ENCODE measurements around the gene PRR5.
"Not testable (repeated sequence)": the region's sequence is repeated elsewhere in the genome, so short reads cannot be mapped to it uniquely, and the experiment has no call there.

PRR5 gene

DNA sequence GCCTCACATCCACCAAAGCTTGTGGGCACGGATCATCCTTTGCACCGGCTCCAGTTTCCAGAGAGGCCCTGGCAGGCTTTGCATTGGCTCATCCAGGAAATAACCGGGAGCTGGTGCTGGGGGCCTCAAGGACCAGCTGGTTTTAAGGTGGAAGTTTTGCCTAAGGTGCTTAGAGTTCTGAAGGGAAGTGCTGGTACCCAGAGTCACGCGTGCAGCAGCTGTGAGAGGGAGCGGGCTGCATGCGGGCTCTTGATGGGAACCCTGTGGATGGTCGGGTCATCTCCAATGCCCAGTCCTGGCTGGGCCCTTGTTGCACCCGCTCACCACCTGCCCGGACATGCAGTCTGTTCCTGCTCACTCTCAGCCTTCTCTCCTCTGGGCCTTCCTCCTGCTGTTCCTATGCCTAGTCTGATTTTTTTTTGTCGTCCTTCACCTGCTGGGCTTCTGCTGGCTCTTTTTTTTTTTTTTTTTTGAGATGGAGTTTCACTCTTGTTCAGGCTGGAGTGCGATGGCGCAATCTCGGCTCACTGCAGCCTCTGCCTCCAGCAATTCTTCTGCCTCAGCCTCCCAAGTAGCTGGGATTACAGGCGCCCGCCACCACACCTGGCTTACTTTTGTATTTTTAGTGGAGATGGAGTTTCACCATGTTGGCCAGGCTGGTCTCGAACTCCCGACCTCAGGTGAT is 24.0 kb upstream of the PRR5 start:
- Histone ChIP-seq H3K36me3 (ENCODE audit: low read depth) (no peaks in the 10 kb centered on the region), H3K27me3 (ENCODE audit: insufficient read depth, poor library complexity, severe bottlenecking) (no peaks in the 10 kb centered on the region), H3K4me1 (ENCODE audit: insufficient read depth, poor library complexity, severe bottlenecking) (no peaks in the 10 kb centered on the region), H3K4me3 (ENCODE audit: severe bottlenecking) (no peak overlapping the region), H3K27ac (ENCODE audit: poor library complexity, severe bottlenecking) (no peak overlapping the region), H3K9me3 (ENCODE audit: severe bottlenecking) (no peaks in the 10 kb centered on the region)
- ATAC-seq (ENCODE audit: low read depth): no peak
- no peak for DNase-seq (ENCODE audit: low spot score)
- TF ChIP-seq, protein P1, sequence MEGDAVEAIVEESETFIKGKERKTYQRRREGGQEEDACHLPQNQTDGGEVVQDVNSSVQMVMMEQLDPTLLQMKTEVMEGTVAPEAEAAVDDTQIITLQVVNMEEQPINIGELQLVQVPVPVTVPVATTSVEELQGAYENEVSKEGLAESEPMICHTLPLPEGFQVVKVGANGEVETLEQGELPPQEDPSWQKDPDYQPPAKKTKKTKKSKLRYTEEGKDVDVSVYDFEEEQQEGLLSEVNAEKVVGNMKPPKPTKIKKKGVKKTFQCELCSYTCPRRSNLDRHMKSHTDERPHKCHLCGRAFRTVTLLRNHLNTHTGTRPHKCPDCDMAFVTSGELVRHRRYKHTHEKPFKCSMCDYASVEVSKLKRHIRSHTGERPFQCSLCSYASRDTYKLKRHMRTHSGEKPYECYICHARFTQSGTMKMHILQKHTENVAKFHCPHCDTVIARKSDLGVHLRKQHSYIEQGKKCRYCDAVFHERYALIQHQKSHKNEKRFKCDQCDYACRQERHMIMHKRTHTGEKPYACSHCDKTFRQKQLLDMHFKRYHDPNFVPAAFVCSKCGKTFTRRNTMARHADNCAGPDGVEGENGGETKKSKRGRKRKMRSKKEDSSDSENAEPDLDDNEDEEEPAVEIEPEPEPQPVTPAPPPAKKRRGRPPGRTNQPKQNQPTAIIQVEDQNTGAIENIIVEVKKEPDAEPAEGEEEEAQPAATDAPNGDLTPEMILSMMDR (IDR thresholded peaks at IDR 0.05; ENCODE audit: poor library complexity, severe bottlenecking): no peak

DNA sequence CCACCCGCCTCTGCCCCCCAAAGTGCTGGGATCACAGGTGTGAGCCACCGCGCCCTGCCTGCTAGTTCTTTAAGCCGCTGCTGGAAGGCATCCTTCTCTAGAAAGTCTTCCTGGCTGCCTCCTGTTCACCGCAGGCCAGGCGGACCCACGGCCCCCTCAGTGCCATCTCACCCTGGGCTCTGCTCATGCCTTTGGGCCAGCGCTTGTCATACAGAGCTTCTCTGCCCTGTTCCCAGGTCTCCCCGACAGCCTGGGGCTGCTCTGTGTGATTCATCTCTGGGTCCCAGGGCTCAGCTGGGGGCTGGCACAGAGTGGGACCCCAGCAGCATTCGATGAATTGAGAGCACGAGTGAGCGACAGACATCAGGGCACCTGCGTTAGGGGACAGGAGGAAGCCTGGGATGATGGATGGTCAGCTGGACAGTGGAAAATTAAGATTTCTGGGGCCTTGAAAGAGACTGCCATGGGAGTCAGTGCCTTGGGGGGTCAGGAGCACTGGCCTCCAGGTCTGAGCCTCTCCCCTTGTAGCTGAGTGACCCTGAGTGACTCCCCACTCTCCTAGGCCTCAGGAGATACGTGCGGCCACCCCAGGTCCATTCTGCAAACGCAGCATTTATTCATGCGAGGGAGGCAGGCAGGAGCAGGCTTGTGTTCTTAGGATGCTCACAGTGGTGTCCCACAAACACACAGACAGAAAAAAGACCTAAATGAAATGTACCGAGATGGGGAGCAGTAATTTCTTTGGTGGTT is 23.3 kb upstream of the PRR5 start:
- ATAC-seq (ENCODE audit: low read depth) (no peak), DNase-seq (ENCODE audit: low spot score) (no peak)
- TF ChIP-seq, protein P1 (IDR thresholded peaks at IDR 0.05; ENCODE audit: poor library complexity, severe bottlenecking): no peak
- Histone ChIP-seq H3K4me1 (ENCODE audit: insufficient read depth, poor library complexity, severe bottlenecking) (no peaks in the 10 kb centered on the region), H3K27me3 (ENCODE audit: insufficient read depth, poor library complexity, severe bottlenecking) (no peaks in the 10 kb centered on the region), H3K4me3 (ENCODE audit: severe bottlenecking) (no peak overlapping the region), H3K27ac (ENCODE audit: poor library complexity, severe bottlenecking) (no peak overlapping the region), H3K36me3 (ENCODE audit: low read depth) (no peaks in the 10 kb centered on the region), H3K9me3 (ENCODE audit: severe bottlenecking) (no peaks in the 10 kb centered on the region)

GRCh38 chr22:44679306-44679647 is 22.7 kb upstream of the PRR5 start:
- DNase-seq (ENCODE audit: low spot score); H3K4me3 ChIP-seq (ENCODE audit: severe bottlenecking); H3K36me3 ChIP-seq (ENCODE audit: low read depth); H3K27ac ChIP-seq (ENCODE audit: poor library complexity, severe bottlenecking); H3K27me3 ChIP-seq (ENCODE audit: insufficient read depth, poor library complexity, severe bottlenecking); ATAC-seq (ENCODE audit: low read depth); H3K4me1 ChIP-seq (ENCODE audit: insufficient read depth, poor library complexity, severe bottlenecking); H3K9me3 ChIP-seq (ENCODE audit: severe bottlenecking): not testable (repeated sequence)

- TF ChIP-seq, protein P1 (IDR thresholded peaks at IDR 0.05; ENCODE audit: poor library complexity, severe bottlenecking): no peak
- no peaks in the 10 kb centered on the region for H3K36me3 ChIP-seq (ENCODE audit: low read depth)
- no peak overlapping the region for H3K4me3 ChIP-seq (ENCODE audit: severe bottlenecking)
- no peaks in the 10 kb centered on the region for H3K9me3 ChIP-seq (ENCODE audit: severe bottlenecking)
- ATAC-seq (ENCODE audit: low read depth): no peak
- no peak for DNase-seq (ENCODE audit: low spot score)
- H3K27me3 ChIP-seq (ENCODE audit: insufficient read depth, poor library complexity, severe bottlenecking): no peaks in the 10 kb centered on the region
- no peak overlapping the region for H3K27ac ChIP-seq (ENCODE audit: poor library complexity, severe bottlenecking)
- H3K4me1 ChIP-seq (ENCODE audit: insufficient read depth, poor library complexity, severe bottlenecking): peaks cover 1% of the 10 kb centered on the region
Observed at GRCh38 chr22:44680058-44680457, 21.9 kb upstream of the PRR5 start.

- H3K36me3 ChIP-seq (ENCODE audit: low read depth): no peaks in the 10 kb centered on the region
- DNase-seq (ENCODE audit: low spot score) (no peak), ATAC-seq (ENCODE audit: low read depth) (no peak)
- TF ChIP-seq, protein P1 (IDR thresholded peaks at IDR 0.05; ENCODE audit: poor library complexity, severe bottlenecking): no peak
- H3K4me3 ChIP-seq (ENCODE audit: severe bottlenecking): no peak overlapping the region
- no peaks in the 10 kb centered on the region for H3K27me3 ChIP-seq (ENCODE audit: insufficient read depth, poor library complexity, severe bottlenecking)
- no peak overlapping the region for H3K27ac ChIP-seq (ENCODE audit: poor library complexity, severe bottlenecking)
- no peaks in the 10 kb centered on the region for H3K9me3 ChIP-seq (ENCODE audit: severe bottlenecking)
- H3K4me1 ChIP-seq (ENCODE audit: insufficient read depth, poor library complexity, severe bottlenecking): peaks cover 5% of the 10 kb centered on the region
Observed at GRCh38 chr22:44680481-44680894, 21.5 kb upstream of the PRR5 start.

Data from RWPE2 (cell line).